NCI-H2081 treated with DMSO at 0.1 percent for 48 hours (cell line): ENCODE data around the gene RAB11FIP4.

Experiments
- DNase-seq: peaks from one replicate; lab custom pipeline; 2025; lab: John Stamatoyannopoulos, UW

Gene RAB11FIP4

DNA sequence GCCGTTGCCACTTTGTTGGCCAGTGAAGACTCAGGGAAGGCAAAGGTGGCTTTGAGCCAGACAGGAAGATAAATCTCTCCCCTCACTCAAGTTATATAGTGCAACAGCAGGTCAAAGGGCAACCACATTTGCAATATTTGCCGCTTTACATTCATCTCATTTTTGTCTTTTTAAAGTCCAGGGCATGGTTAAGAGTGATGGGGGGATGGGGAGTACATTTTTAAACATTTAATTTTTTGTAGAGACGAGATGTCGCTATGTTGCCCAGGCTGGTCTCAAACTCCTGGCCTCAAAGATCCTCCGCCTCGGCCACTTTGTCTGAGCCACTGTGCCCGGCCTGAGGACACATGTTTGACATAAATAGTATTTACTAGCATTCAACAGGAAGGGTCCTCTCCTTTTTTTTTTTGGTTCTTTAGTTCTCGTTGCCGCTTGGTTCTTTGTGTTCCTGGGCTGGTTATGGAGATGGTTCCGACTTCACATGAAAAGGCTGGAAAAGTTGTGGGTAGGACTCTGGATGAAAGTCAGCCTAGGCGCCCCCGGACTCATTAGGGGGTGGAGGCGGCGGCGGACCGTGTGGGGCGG lies 95.7 kb downstream of the RAB11FIP4 start:
- DNase-seq = no peak

DNA sequence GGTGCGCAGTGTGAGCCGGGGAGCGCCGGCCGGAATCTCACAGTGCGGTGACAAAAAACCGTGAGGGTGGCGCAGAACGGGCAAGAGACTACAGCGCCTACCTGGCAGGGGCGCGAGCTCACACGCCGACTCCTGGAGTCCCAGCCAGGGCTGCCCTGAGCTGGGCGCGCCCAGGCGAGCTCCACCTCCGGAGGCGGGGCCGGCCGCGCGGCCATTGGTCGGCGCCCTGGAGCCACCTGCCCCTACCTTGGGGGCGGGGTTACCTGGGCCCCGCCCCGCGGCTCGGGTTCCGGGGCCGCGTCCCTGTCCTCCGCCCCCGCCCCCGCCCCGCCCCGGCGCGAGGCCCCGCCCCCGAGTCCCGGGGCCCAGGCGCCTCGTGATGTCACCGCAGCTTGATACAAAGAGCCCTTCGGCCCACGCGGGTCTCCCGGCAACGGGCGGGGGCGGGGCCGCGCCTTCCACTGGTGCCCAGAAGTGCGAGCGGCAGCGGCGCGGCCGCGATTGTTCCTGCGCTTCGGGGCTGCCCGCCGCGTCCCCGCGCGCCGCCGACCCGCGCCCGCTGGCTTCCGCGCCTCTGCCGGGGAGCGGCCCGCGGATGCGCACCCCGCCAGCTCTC lies 96.3 kb downstream of the RAB11FIP4 start:
- DNase-seq = peak; percentile 36

DNA sequence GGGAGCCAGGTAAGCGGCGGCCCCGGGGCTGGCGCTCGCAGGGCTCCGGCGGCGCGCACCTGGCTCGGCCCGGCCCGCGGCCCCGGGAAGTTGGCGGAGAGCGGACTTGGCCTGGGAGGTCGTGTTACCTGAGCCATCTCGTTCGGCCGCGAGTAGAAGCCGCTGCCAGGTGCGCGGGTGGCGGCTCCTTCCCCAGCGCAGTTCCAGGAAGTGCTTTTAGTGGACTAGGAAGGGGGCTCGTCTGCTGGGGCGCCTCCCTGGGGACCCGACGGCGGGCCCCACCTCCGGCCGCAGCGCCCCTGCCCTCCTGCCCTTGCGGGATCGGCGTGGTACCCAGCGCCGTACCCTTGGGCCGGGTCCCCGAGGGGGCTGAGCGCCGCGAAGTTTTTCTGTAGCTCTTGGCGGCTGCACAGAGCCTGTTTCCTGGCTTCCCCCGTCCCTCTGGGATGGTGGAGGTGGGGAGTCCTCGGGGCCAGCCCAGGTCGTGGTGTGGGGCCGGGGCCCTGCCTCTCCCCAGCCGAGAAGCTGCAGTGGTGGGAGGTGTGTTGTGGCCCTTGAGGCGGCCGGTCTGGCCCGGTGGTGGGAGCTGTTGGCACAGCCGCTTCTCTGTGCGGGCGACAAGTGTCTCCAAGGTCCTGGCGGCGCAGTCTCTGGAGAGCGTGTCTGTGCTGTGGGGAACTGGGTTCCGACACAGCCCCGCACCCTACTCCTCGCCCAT lies 96.9 kb downstream of the RAB11FIP4 start:
- DNase-seq = no peak

DNA sequence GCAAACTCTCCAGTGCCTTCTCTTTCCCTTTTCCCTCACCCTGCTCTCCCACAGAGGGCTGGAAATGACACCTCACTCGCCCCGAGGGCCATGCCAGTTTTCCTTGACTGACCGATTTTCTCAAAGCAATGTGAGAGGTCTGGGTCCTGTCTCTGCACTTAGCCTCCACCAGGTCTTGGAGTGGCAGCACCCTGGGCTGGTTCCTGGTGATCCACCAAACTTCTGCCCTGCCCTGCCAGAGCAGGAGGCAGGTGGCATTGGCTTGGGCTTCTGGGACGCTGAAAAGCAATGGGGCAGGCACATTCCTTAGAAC lies 97.5 kb downstream of the RAB11FIP4 start:
- no peak for DNase-seq

DNA sequence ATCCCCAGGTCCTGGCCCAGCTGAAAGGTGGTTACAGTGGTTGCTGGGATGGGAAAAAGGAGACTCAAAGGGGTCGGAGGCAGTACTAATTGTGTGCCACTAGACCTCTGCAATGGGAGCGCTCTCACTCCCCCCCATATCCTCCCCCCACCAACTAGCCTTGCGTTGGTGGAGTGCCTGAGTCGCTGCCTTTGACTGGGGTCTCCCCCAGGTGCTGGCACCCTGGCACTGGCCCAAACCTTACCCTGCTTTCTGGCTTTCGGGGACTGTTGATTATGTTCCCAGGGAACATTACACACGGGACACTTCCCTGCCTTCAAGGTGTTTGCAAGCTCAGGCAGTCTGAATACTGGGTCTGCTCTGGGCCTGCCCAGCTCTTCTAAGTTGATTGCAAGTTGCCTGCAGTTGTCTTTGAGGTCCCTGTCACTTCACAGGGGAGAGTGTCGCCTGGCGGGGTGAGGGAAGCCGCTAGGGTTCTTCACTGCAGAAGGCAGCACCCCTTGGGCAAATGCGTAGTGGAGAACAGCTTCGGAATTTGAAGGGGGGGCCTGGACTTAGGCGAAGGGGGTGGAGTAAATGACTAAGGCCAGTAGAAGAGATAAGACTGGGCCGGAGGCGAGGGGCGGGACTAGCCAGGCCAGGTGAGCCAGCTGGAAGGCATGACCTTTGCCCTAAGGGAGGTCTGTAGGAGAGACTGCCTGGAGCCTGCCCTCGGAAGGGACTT lies 98.0 kb downstream of the RAB11FIP4 start:
- DNase-seq = no peak

DNA sequence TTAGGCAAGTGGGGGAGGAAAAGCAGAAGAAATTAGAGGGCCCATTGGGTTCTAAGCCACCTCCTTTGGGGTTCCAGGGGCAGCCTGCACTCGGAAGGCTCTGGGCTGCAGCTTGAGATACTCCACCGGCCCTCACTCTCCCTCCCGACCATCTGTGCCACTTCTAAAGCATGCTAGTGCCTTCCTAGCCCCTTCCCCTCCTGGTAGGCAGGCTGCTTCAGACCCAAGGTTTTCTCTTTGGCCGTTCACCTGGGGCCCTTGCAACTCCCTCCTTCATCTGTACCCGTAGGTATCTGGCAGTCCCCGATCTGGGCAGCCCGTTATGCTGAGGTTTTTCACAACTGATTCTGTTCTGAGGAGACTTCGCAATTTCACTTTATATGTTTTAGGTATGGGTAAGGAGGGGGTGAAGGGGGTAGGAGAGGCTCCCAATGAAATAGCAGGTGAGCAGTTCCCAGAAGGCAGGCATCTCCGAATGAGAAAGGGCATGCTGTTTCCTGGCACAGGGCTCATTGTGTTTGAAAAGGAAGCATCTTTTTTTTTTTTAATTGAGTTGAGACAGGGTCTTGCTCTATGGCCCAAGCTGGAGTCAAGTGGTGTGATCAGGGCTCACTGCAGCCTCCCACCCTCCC lies 98.7 kb downstream of the RAB11FIP4 start:
- DNase-seq = no peak

DNA sequence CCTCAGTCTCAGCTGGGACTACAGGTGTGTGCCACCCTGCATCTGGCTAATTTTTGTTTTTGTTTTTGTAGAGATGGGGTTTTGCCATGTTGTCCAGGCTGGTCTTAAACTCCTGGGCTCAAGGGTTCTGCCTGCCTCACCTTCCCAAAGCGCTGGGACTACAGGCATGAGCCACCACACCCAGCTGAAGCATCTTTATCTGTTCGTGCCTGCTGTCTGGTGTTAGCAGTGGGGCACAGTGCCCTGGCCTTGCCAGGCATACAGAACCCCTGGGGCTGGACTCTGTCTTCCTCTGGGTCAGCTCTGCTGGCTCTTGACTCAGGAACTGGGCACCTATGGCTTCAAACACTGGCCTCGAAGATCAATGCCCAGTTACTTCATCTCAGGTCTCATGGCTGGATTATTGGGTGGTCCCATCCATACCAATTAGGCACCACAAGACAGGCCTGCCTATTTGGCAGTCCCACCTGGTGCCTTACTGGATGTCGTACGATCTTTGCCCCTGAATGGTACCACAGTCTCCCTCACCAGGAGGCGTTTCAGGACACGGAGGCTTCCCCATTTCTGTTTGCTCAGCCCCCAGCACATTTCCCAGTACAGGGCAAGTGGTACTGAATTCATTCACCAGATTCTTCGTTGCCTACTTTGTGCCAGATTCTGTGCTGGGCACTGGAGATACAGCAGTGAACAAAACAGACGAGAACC lies 99.3 kb downstream of the RAB11FIP4 start:
- DNase-seq = no peak

DNA sequence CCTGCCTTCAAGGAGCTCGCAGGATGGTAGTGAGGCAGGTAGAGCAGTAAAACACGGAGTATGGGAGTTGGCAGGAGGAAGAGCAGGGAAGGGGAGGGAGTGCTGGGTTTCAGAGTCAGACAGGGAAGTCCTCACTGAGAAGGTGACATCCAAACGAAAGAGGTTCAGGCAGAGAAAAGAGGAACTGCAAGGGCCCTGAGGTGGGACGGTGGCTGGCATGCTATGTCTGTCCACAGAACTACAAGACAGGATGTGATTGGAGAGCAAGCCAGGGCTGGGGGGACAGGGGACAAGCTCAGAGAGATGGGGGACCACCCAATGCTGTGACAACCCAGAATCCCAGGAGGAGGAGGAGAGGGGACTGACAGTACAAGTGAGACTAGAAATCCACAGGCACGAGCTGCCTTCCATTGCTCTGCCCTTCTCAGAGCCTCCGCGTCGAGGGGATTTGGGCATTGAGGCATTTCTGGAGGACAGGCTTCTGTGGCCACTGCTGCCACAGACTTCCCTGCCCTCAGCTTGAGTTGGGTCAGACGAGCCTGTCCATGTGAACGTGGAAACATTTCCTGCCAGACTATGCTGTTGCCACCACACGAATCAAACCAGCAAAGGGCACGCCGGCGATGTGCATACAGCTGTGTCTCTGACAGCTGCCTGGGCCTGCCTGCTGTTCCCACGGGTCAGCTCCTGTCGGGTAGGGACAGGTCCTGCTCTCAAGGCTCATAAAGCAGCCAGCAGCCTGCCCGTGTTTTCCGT lies 100.1 kb downstream of the RAB11FIP4 start:
- DNase-seq = no peak

DNA sequence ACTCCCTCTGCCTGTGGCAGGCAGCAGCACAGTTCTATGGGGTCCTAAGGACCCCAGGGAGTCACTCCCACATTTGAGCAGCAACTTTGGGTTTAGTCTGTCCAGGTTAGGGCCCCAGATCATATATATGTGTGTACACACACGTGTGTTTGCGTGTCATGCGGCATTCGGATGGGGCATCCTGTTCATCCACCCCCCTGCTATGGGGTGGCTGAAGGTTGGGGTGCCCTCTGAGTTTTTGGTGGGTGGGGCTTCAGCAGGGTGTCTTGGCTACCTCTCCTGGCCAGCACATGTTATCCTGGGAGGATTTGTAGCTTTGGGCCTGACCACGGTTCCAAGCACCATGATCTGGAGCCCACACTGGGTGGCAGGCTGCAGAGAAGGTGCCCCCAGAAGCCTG lies 100.7 kb downstream of the RAB11FIP4 start:
- DNase-seq = no peak

DNA sequence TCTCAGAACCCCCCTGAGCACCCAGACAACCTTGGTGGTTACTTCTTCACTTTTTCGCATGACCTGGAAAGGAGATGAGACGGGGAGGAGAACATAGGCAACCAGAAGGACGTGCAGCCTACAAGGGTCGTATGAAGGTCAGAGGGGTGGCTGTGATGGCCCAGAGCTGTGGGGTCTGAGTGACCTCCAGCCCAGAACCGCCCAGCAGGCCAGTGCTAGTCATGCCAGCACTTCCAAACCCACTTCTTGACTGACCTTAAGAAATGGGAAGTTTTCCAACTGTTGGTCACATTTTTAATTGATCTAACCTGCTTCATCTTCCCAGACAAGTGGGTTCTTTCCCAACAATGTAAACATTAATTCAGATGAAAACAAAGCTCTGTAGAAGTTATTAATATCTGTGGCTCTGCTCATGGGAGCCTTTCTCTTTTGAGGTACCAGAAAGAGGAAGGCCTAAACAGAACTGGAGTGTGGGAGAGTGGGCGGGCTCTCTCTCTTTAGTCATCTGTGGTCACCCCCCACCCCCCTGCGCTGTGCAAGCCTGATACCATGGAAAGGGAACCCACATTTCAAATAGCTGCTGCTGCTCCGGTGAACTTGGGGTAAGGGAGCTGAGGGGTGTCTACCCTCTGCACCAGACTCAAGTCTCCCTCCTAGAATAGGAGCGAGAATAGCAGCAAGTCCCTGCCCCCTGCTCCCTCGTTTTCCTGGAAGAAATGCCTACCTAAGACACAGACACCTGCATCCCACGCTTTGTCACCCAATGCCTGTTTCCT lies 101.6 kb downstream of the RAB11FIP4 start:
- no peak for DNase-seq

DNA sequence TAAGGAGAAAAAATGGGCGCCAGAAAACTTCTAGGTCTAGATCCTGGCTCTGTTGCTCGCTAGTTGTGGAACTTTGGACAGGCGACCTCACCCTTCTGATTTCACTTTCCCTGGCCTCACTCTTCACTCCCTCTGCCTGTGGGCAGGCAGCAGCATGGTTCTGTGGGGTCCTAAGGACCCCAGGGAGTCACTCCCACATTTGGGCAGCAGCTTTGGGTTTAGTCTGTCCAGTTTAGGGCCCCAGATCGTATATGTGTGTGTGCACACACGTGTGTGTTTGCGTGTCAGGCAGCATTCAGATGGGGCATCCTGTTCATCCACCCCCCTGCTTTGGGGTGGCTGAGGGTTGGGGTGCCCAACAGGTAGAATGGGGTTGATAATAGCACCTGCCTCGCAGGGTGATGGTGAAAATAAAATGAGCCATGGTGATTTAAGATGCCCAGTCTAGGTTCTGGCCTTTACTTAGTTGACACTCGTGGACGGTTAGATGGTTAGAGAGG lies 102.2 kb downstream of the RAB11FIP4 start:
- no peak for DNase-seq

DNA sequence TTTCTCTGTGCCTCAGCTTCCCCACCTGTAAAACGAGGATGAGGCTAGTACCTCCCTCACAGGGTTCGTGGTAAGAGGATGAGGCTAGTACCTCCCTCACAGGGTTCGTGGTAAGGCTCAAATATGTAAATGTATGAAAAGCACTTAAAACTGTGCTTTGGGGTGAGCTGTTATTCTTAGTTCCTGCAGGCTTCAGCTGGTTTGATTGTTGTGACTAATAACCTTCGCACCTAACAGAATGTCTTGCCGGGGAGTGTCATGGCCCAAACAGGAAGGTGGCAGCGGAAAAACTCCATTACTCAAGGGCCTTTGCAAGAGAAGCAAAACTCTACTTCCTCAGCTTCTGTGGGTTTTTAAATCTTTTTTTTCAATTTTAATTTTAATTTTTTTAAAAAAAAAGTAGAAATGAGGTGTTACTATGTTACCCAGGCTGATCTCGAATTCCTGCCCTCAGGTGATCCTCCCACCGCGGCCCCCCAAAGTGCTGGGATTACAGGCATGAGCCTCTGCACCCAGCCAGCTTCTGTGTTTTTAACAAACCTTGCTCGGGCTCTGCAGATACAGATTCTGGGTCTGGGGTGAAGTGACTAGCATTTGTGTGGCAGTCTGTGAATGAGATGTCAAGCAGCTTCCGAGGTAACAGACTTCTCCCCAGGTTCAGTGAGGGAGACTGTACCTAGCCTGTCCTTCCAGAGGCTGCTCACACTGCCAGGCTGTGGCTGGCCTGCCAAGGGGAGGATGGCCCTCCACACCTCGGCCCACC lies 103.0 kb downstream of the RAB11FIP4 start:
- DNase-seq = no peak

DNA sequence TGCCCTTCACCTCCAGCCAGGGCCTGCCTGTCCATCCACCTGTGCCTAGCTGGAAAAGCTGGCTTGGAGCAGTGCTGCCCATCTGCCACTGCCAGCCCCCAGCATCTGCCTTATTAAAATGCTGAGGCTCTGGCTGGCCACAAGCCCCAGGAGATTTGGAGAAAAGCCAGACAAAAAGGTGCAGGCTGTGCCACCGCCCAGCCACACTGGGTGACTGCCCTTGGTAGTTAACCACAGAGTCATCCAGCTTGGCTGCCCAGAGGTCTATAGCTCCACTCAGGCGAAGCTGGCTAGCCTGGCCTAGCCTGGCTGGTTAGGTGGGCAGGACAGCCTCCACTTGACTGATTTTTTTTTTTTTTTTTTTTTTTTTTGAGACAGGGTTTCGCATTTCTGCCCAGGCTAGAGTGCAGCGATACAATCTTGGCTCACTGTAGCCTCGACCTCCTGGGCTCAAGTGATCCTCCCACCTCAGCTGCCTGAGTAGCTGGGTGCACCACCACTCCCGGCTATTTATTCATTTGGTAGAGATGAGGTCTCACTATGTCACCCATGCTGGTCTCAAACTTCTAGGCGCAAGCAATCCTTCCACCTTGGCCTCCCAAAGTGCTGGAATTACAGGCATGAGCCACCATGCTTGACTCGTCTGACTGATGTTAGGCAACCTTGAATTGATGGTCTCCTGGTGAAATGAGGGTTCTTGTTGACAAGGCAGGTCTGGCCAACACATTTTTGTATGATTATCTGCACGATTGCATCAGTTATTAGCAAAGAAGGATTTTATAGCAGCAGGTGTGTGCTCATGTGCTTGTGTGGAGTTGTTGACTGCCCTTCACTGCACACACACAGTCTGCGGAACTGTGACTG lies 103.8 kb downstream of the RAB11FIP4 start:
- peak; percentile 6 for DNase-seq

DNA sequence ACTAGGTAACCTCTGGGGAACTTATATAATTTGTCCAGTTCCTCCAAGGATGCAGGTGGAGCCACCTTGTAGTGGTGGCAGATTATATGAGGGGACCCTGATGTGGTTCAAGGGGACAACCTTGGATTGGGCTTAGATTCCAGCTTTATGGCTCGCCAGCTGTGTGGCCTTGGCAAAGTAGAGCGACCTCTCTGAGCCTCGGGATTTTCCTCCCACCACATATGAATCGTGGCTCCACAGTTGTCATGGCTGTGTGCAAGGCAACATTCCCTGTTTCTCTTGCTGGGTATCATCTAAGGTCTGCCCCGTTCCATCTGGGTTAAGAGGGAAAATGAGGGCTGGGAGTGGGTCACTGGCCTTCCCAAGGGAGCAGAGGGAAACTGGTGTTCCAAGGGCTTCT lies 104.6 kb downstream of the RAB11FIP4 start:
- DNase-seq = no peak

DNA sequence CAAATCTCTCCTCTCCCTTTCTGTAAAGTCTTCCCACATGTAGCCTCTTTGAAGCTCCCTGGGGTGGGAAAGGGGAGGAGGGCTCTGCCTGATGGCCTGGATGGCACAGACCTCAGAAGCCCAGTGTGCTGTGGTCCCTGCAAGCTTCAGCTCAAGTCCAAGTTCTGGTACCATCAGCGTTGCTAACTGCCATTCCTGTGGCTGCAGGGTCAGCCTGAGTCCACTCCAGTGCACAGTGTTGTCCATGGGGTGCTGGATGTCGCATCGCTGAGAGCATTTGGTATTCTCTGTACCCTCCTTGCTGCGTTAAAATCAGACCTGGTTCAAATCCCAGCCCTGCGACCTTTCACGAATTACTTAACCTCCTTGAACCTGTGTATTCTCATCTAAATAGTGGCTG lies 105.1 kb downstream of the RAB11FIP4 start:
- DNase-seq = no peak

DNA sequence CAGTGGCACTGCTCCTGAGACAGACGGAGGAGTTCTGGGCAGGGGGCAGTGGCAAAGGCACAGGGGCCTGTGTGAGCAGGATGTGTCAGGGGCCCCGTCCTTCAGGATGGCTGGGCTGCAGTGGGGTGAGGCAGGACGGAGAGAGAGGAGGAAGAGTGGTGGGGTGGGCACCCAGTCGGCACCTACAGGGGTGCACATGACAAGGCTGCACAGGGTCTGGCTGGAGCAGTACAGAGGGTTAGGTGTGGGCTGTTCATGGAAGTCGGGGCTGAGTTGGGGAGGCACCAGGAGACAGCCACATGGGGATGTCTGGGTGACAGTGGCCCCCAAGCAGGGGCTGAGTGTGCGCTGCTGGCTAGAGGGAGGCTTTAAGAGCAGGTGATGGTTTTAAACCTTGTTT lies 106.0 kb downstream of the RAB11FIP4 start:
- DNase-seq = no peak

DNA sequence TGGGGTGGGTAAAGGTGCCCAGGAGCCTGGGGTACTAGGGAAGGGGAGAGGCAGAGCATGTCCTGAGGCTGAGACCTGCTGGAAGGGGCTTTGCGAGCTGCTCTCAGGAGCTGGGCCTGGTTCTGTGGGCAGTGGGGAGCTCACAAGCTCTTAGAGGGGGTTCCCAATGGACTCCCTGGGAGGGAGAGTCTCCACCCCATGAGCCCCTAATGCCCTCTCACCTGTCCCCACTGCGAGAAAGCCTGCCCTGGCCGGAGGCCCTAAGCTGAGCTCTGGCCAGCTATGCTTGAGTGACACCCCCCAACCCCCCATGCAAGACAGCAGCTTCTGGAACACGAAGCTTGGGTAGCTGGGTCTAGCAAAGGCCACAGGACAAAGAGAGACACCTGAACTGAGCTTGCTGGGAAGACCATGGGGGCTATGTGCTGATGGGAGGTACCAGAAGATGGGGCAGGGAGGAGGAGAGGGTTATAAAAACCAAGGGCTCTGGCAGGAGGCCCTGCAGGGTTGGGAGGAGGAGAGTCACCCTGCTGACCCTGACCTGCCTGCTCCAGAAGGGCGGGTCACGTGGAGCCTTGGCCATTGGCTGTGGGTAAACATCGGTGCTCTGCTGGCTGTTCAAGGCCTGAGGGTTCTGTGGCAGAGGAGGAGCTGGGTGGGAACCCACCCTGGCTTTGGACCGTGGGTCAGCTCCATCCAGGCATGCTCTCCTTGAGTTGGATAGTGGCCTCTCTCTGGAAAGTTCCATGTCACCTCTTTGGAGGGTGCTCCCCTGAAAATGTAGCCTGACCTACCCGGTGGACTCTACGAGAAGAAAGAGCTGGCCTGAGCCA lies 106.7 kb downstream of the RAB11FIP4 start:
- DNase-seq = no peak
